Fibroblast of lung (primary cell): Measurements from ENCODE around the gene LRRC10. TPM values are rescaled to one million over a fixed set of nuclear protein-coding genes. Genes with fewer than 3 reads are reported as not detected.

Experiments used
- DNase-seq, 2 donors: peaks; one replicate each; pipeline versions ENCODE4 v3.0.0 to v3.0.0-alpha.2; 2010; ENCODE audit warnings: low read depth in 2 of 2
- H2AFZ ChIP-seq: 2 replicates; pipeline ENCODE4 v1.5.1; 2012; ENCODE audit warnings: low read length, control low read depth, inconsistent platforms
- H3K27ac ChIP-seq: 2 replicates; pipeline ENCODE4 v1.5.1; 2011; ENCODE audit warnings: low read length, control low read depth; ENCODE audit not compliant: insufficient read depth
- H3K27me3 ChIP-seq: 2 replicates; pipeline ENCODE4 v1.5.1; 2011; ENCODE audit warnings: mild to moderate bottlenecking, low read length; ENCODE audit not compliant: control insufficient read depth, insufficient read depth
- H3K36me3 ChIP-seq: 2 replicates; pipeline ENCODE4 v1.5.1; 2011; ENCODE audit warnings: low read length; ENCODE audit not compliant: control insufficient read depth, insufficient read depth
- H3K4me1 ChIP-seq: 2 replicates; pipeline ENCODE4 v1.5.1; 2011; ENCODE audit warnings: low read length; ENCODE audit not compliant: control insufficient read depth, insufficient read depth; ENCODE audit errors: extremely low read depth
- H3K4me2 ChIP-seq: 2 replicates; pipeline ENCODE4 v1.5.1; 2011; ENCODE audit warnings: low read length, control low read depth; ENCODE audit not compliant: insufficient read depth; ENCODE audit errors: extremely low read depth
- H3K4me3 ChIP-seq, 4 experiments: fragments of 200-600 bp in 1 of 4; sonication (generic) in 1 of 4; replicated peaks in 1 of 4; 2 replicates each; pipeline ENCODE4 v1.5.1; 2011 to 2016; ENCODE audit warnings: low read length in 4 of 4, low read depth in 3 of 4, mild to moderate bottlenecking in 3 of 4, control low read depth in 2 of 4, inconsistent platforms in 1 of 4, mixed read lengths in 1 of 4; ENCODE audit not compliant: insufficient read depth in 1 of 4; ENCODE audit errors: control extremely low read depth in 1 of 4
- H3K79me2 ChIP-seq: 2 replicates; pipeline ENCODE4 v1.5.1; 2012; ENCODE audit warnings: mild to moderate bottlenecking, low read length, inconsistent platforms; ENCODE audit not compliant: control insufficient read depth, insufficient read depth
- H3K9ac ChIP-seq: 2 replicates; pipeline ENCODE4 v1.5.1; 2011; ENCODE audit warnings: mild to moderate bottlenecking, low read length, control low read depth; ENCODE audit not compliant: insufficient read depth
- H3K9me3 ChIP-seq: 2 replicates; pipeline ENCODE4 v1.5.1; 2012; ENCODE audit warnings: low read depth, low read length; ENCODE audit not compliant: control insufficient read depth, insufficient read depth
- H4K20me1 ChIP-seq: 2 replicates; pipeline ENCODE4 v1.5.1; 2011; ENCODE audit warnings: low read length; ENCODE audit not compliant: control insufficient read depth, insufficient read depth; ENCODE audit errors: extremely low read depth
- CTCF ChIP-seq, 2 donors: IDR thresholded peaks in 1 of 2; conservative IDR thresholded peaks in 1 of 2; 1 replicate in 1 of 2; 2 replicates in 1 of 2; pipeline ENCODE4 v1.5.1; 2011 to 2012; ENCODE audit warnings: low read length in 2 of 2, control low read depth in 1 of 2, inconsistent platforms in 1 of 2, low read depth in 1 of 2, mild to moderate bottlenecking in 1 of 2
- EZH2 ChIP-seq: IDR thresholded peaks from 2 replicates; pipeline ENCODE4 v1.5.1; 2012; ENCODE audit warnings: low read length, control low read depth, mild to moderate bottlenecking; ENCODE audit errors: missing control alignments
- polyA plus RNA-seq, 2 donors: library from polyadenylated mRNA; depleted of rRNA in 1 of 2; stranded (reverse) in 1 of 2; unstranded in 1 of 2; fragments of >200 nt; gene quantifications; 2 replicates each; pipeline ENCODE4 v1.2.1, GENCODE V29; 2011 to 2012; ENCODE audit warnings: missing spikeins in 1 of 2
- total RNA-seq: library from RNA; depleted of rRNA; stranded (reverse); fragments of >200 nt; gene quantifications from 2 replicates; pipeline ENCODE4 v1.2.1, GENCODE V29; 2014

The LRRC10 gene
- total and polyA plus RNA-seq, 2 donors (not counting 1 experiment from before 2014, with no cell fraction given): not detected

GRCh38 chr12:69569236-69569635 lies 41.5 kb downstream of the LRRC10 start:
- H3K4me2 ChIP-seq: no peak overlapping the region
- peaks cover 2% of the 10 kb centered on the region for H3K79me2 ChIP-seq
- no peak overlapping the region for H3K9ac ChIP-seq
- no peak overlapping the region for H2AFZ ChIP-seq
- peaks cover 1% of the 10 kb centered on the region for H3K36me3 ChIP-seq
- H3K27ac ChIP-seq: no peak overlapping the region
- no peaks in the 10 kb centered on the region for H4K20me1 ChIP-seq
- no peak overlapping the region for H3K4me3 ChIP-seq
- peaks cover 2% of the 10 kb centered on the region for H3K4me1 ChIP-seq
- TF ChIP-seq EZH2 (no peak), CTCF (conservative IDR thresholded peaks at IDR 0.05 in 1 of 2, IDR thresholded peaks at IDR 0.05 in 1 of 2; ENCODE audit: low read depth in 1 of 2, low read length in 2 of 2) (no peak)
- H3K27me3 ChIP-seq: no peaks in the 10 kb centered on the region
- no peaks in the 10 kb centered on the region for H3K9me3 ChIP-seq
- DNase-seq: peak in 1 of 2 donors; percentile 71

GRCh38 chr12:69566603-69567002 lies 44.1 kb downstream of the LRRC10 start:
- peaks cover 2% of the 10 kb centered on the region for H3K4me1 ChIP-seq
- no peak overlapping the region for H3K4me2 ChIP-seq
- H3K9me3 ChIP-seq: no peaks in the 10 kb centered on the region
- TF ChIP-seq CTCF (conservative IDR thresholded peaks at IDR 0.05 in 1 of 2, IDR thresholded peaks at IDR 0.05 in 1 of 2; ENCODE audit: low read depth in 1 of 2, low read length in 2 of 2) (peak in 1 of 2 donors; percentile 26), EZH2 (no peak)
- H2AFZ ChIP-seq: no peak overlapping the region
- no peak overlapping the region for H3K4me3 ChIP-seq
- no peaks in the 10 kb centered on the region for H3K27me3 ChIP-seq
- H3K79me2 ChIP-seq: peaks cover 2% of the 10 kb centered on the region
- no peak overlapping the region for H3K27ac ChIP-seq
- H3K9ac ChIP-seq: no peak overlapping the region
- no peaks in the 10 kb centered on the region for H3K36me3 ChIP-seq
- no peak for DNase-seq
- no peaks in the 10 kb centered on the region for H4K20me1 ChIP-seq

- no peaks in the 10 kb centered on the region for H3K36me3 ChIP-seq
- H3K4me1 ChIP-seq: no peaks in the 10 kb centered on the region
- TF ChIP-seq CTCF (conservative IDR thresholded peaks at IDR 0.05 in 1 of 2, IDR thresholded peaks at IDR 0.05 in 1 of 2; ENCODE audit: low read depth in 1 of 2, low read length in 2 of 2): no peak
- no peak for TF ChIP-seq EZH2
- H3K27ac ChIP-seq: no peak overlapping the region
- no peak overlapping the region for H3K9ac ChIP-seq
- peak in 1 of 2 donors; percentile 35 for DNase-seq
- no peak overlapping the region for H3K4me2 ChIP-seq
- H3K27me3 ChIP-seq: no peaks in the 10 kb centered on the region
- no peaks in the 10 kb centered on the region for H3K9me3 ChIP-seq
- H4K20me1 ChIP-seq: no peaks in the 10 kb centered on the region
- no peak overlapping the region for H3K4me3 ChIP-seq
- no peak overlapping the region for H2AFZ ChIP-seq
- peaks cover 15% of the 10 kb centered on the region for H3K79me2 ChIP-seq
Measured at GRCh38 chr12:69563166-69563762, 47.4 kb downstream of the LRRC10 start.

Other genes with a start within 250 kb of the LRRC10 start
- gene FRS2, start 140.5 kb downstream of the LRRC10 start, total RNA-seq: 41.3 and 45.9 TPM in 2 replicates
- 22.7 and 37.1 TPM in 2 replicates for gene FRS2, start 140.5 kb downstream of the LRRC10 start, polyA plus RNA-seq
- 174 and 190 TPM in 2 replicates for gene CCT2, start 25.4 kb downstream of the LRRC10 start, total RNA-seq
- 178 and 237 TPM in 2 replicates for gene CCT2, start 25.4 kb downstream of the LRRC10 start, polyA plus RNA-seq
- not detected in 2 replicates for gene BEST3, start 88.4 kb upstream of the LRRC10 start, total RNA-seq
- 0.03 TPM in 1 of 2 replicates, not detected in the other for gene BEST3, start 88.4 kb upstream of the LRRC10 start, polyA plus RNA-seq
- 4.6 and 6.3 TPM in 2 replicates for gene RAB3IP, start 128.0 kb upstream of the LRRC10 start, total RNA-seq
- gene RAB3IP, start 128.0 kb upstream of the LRRC10 start, polyA plus RNA-seq: 1.8 and 2.0 TPM in 2 replicates
- gene MYRFL, start 214.3 kb upstream of the LRRC10 start, total RNA-seq: under 0.01 TPM in 1 of 2 replicates, not detected in the other
- not detected in 2 replicates for gene MYRFL, start 214.3 kb upstream of the LRRC10 start, polyA plus RNA-seq